CD8-positive, alpha-beta memory T cell (primary cell): ENCODE measurements around the gene PEX14. TPM values are rescaled to one million over a fixed set of nuclear protein-coding genes. Genes with fewer than 3 reads are reported as not detected.

Experiments used
- CTCF ChIA-PET: fragments of 350-600 bp; sonication (Branson Sonifier 250); formaldehyde crosslinking; loops from one replicate; lab custom pipeline; 2021; ENCODE audit warnings: antibody characterized with exemption; lab: Charles Lee
- POLR2A ChIA-PET: fragments of 350-600 bp; sonication (Branson Sonifier 250); formaldehyde crosslinking; loops from one replicate; lab custom pipeline; 2021; ENCODE audit warnings: antibody characterized with exemption; lab: Charles Lee
- DNase-seq, 5 donors: peaks; one replicate each; pipeline versions ENCODE4 v3.0.0 to v3.0.0-alpha.2; 2020 to 2022; ENCODE audit warnings: mixed read lengths in 1 of 5
- H3K27ac ChIP-seq: one replicate; pipeline ENCODE4 v1.7.0; 2013; ENCODE audit warnings: low read depth, mild to moderate bottlenecking, low read length, moderate library complexity
- H3K27me3 ChIP-seq: 2 replicates; pipeline ENCODE4 v1.7.0; 2013; ENCODE audit warnings: low read length, mild to moderate bottlenecking; ENCODE audit not compliant: insufficient read depth, poor library complexity, severe bottlenecking
- H3K36me3 ChIP-seq: 2 replicates; pipeline ENCODE4 v1.7.0; 2013; ENCODE audit warnings: mild to moderate bottlenecking, low read length, moderate library complexity; ENCODE audit not compliant: insufficient read depth
- H3K4me1 ChIP-seq: 2 replicates; pipeline ENCODE4 v1.7.0; 2013; ENCODE audit warnings: mild to moderate bottlenecking, low read length, moderate library complexity; ENCODE audit not compliant: insufficient read depth
- H3K4me3 ChIP-seq: 2 replicates; pipeline ENCODE4 v1.7.0; 2013; ENCODE audit warnings: mild to moderate bottlenecking, low read length
- H3K9me3 ChIP-seq: 2 replicates; pipeline ENCODE4 v1.7.0; 2013; ENCODE audit warnings: mild to moderate bottlenecking, low read length
- H3K27ac Mint-ChIP-seq, 8 donors: one replicate each; pipeline ENCODE4 v1.8.0; 2020 to 2021; ENCODE audit warnings: mixed read lengths in 8 of 8, mild to moderate bottlenecking in 6 of 8, inconsistent platforms in 3 of 8, moderate library complexity in 3 of 8
- H3K27me3 Mint-ChIP-seq, 2 donors: one replicate each; pipeline ENCODE4 v1.8.0; 2020 to 2021; ENCODE audit warnings: mixed read lengths in 2 of 2, mild to moderate bottlenecking in 1 of 2, moderate library complexity in 1 of 2
- H3K36me3 Mint-ChIP-seq, 3 donors: one replicate each; pipeline ENCODE4 v1.8.0; 2020 to 2021; ENCODE audit warnings: mixed read lengths in 3 of 3, inconsistent platforms in 1 of 3, mild to moderate bottlenecking in 1 of 3
- H3K4me1 Mint-ChIP-seq, 3 donors: one replicate each; pipeline ENCODE4 v1.8.0; 2020 to 2021; ENCODE audit warnings: mixed read lengths in 3 of 3, inconsistent platforms in 1 of 3, mild to moderate bottlenecking in 1 of 3
- H3K4me3 Mint-ChIP-seq, 7 donors: one replicate each; pipeline ENCODE4 v1.8.0; 2020 to 2021; ENCODE audit warnings: mixed read lengths in 7 of 7, mild to moderate bottlenecking in 6 of 7, moderate library complexity in 4 of 7, inconsistent platforms in 2 of 7
- H3K9me3 Mint-ChIP-seq, 5 donors: one replicate each; pipeline ENCODE4 v1.8.0; 2020 to 2022; ENCODE audit warnings: mixed read lengths in 5 of 5, mild to moderate bottlenecking in 3 of 5, moderate library complexity in 2 of 5, inconsistent platforms in 1 of 5
- polyA plus RNA-seq: library from polyadenylated mRNA; unstranded; fragments of 300-500 nt; fragmentation: Illumina TruSeq; gene quantifications from one replicate; pipeline ENCODE4 v1.2.3, GENCODE V29; 2021
- total RNA-seq, 2 experiments: library from RNA; stranded (reverse); gene quantifications; one replicate each; pipeline ENCODE4 v1.2.3, GENCODE V29; 2021

Gene PEX14
- total and polyA plus RNA-seq, 3 experiments from 2014 or later, result 5.1 to 22.2 (median 18.2) TPM

GRCh38 chr1:10602936-10603335, 128.2 kb downstream of the PEX14 start:
- Mint-ChIP-seq H3K4me1 (peaks cover 0 to 1% (median 0%) of the 10 kb centered on the region in 3 donors), H3K36me3 (peaks cover 0 to 54% (median 23%) of the 10 kb centered on the region in 3 donors), H3K27ac (peak overlapping the region in 1 of 8 donors; percentile 24), H3K9me3 (no peaks in the 10 kb centered on the region), H3K27me3 (peaks cover 0 to 2% of the 10 kb centered on the region in 2 donors), H3K4me3 (no peak overlapping the region)
- Histone ChIP-seq H3K4me1 (no peaks in the 10 kb centered on the region), H3K27ac (no peak overlapping the region), H3K4me3 (no peak overlapping the region), H3K36me3 (no peaks in the 10 kb centered on the region), H3K9me3 (no peaks in the 10 kb centered on the region), H3K27me3 (no peaks in the 10 kb centered on the region)
- DNase-seq, result no peak
- CTCF ChIA-PET, result no interaction called here
- POLR2A ChIA-PET, result no interaction called here

GRCh38 chr1:10604966-10605365, 130.2 kb downstream of the PEX14 start:
- Histone ChIP-seq H3K9me3 (no peaks in the 10 kb centered on the region), H3K4me3 (no peak overlapping the region), H3K4me1 (no peaks in the 10 kb centered on the region), H3K27ac (no peak overlapping the region), H3K36me3 (no peaks in the 10 kb centered on the region), H3K27me3 (no peaks in the 10 kb centered on the region)
- peaks cover 0 to 1% (median 0%) of the 10 kb centered on the region in 3 donors for H3K4me1 Mint-ChIP-seq
- DNase-seq, result no peak
- POLR2A ChIA-PET, result no interaction called here
- CTCF ChIA-PET, result no interaction called here
- peaks cover 0 to 42% (median 20%) of the 10 kb centered on the region in 3 donors for H3K36me3 Mint-ChIP-seq
- H3K4me3 Mint-ChIP-seq, result no peak overlapping the region
- H3K27me3 Mint-ChIP-seq, result peaks cover 0 to 2% of the 10 kb centered on the region in 2 donors
- peak overlapping the region in 1 of 8 donors; percentile 60 for H3K27ac Mint-ChIP-seq
- H3K9me3 Mint-ChIP-seq, result no peaks in the 10 kb centered on the region

- Histone ChIP-seq H3K4me3 (no peak overlapping the region), H3K9me3 (no peaks in the 10 kb centered on the region), H3K27me3 (no peaks in the 10 kb centered on the region), H3K27ac (no peak overlapping the region), H3K36me3 (no peaks in the 10 kb centered on the region), H3K4me1 (no peaks in the 10 kb centered on the region)
- peaks cover 0 to 40% (median 20%) of the 10 kb centered on the region in 3 donors for H3K36me3 Mint-ChIP-seq
- no peak for DNase-seq
- no peak overlapping the region for H3K4me3 Mint-ChIP-seq
- peak overlapping the region in 2 of 8 donors; percentile 14 to 43 for H3K27ac Mint-ChIP-seq
- ChIA-PET POLR2A (no interaction called here), CTCF (no interaction called here)
- H3K27me3 Mint-ChIP-seq, result peaks cover 0 to 2% of the 10 kb centered on the region in 2 donors
- H3K9me3 Mint-ChIP-seq, result no peaks in the 10 kb centered on the region
- H3K4me1 Mint-ChIP-seq, result peaks cover 0 to 1% (median 0%) of the 10 kb centered on the region in 3 donors
Observed at GRCh38 chr1:10606064-10606463, 131.3 kb downstream of the PEX14 start.

GRCh38 chr1:10607228-10607627, 132.5 kb downstream of the PEX14 start:
- H3K27me3 Mint-ChIP-seq, result peaks cover 0 to 2% of the 10 kb centered on the region in 2 donors
- Histone ChIP-seq H3K4me1 (no peaks in the 10 kb centered on the region), H3K9me3 (no peaks in the 10 kb centered on the region), H3K36me3 (no peaks in the 10 kb centered on the region), H3K4me3 (no peak overlapping the region), H3K27ac (no peak overlapping the region), H3K27me3 (no peaks in the 10 kb centered on the region)
- no peak for DNase-seq
- ChIA-PET CTCF (no interaction called here), POLR2A (no interaction called here)
- no peaks in the 10 kb centered on the region for H3K9me3 Mint-ChIP-seq
- no peak overlapping the region for H3K4me3 Mint-ChIP-seq
- H3K4me1 Mint-ChIP-seq, result peaks cover 0 to 1% (median 0%) of the 10 kb centered on the region in 3 donors
- H3K27ac Mint-ChIP-seq, result peak overlapping the region in 1 of 8 donors; percentile 6
- peaks cover 0 to 33% (median 16%) of the 10 kb centered on the region in 3 donors for H3K36me3 Mint-ChIP-seq

GRCh38 chr1:10608690-10609089, 133.9 kb downstream of the PEX14 start:
- ChIA-PET POLR2A (interaction anchor here (0.6 kb wide), 2 partner anchors 84 to 99 kb away, joined by 4 to 5 read pairs; no protein-coding TSS in a partner anchor), CTCF (no interaction called here)
- H3K9me3 ChIP-seq, result no peaks in the 10 kb centered on the region
- no peak for DNase-seq
- H3K36me3 ChIP-seq, result no peaks in the 10 kb centered on the region
- Mint-ChIP-seq H3K4me3 (no peak overlapping the region), H3K27me3 (peaks cover 0 to 2% of the 10 kb centered on the region in 2 donors), H3K36me3 (peaks cover 0 to 29% (median 10%) of the 10 kb centered on the region in 3 donors), H3K4me1 (peaks cover 0 to 1% (median 0%) of the 10 kb centered on the region in 3 donors), H3K9me3 (no peaks in the 10 kb centered on the region), H3K27ac (peak overlapping the region in 1 of 8 donors; percentile 9)
- no peak overlapping the region for H3K27ac ChIP-seq
- no peaks in the 10 kb centered on the region for H3K4me1 ChIP-seq
- H3K27me3 ChIP-seq, result no peaks in the 10 kb centered on the region
- H3K4me3 ChIP-seq, result no peak overlapping the region

- Histone ChIP-seq H3K4me1 (no peaks in the 10 kb centered on the region), H3K27ac (no peak overlapping the region), H3K4me3 (no peak overlapping the region), H3K27me3 (no peaks in the 10 kb centered on the region), H3K36me3 (no peaks in the 10 kb centered on the region), H3K9me3 (no peaks in the 10 kb centered on the region)
- H3K27me3 Mint-ChIP-seq, result no peaks in the 10 kb centered on the region
- POLR2A ChIA-PET, result no interaction called here
- CTCF ChIA-PET, result no interaction called here
- no peak overlapping the region for H3K27ac Mint-ChIP-seq
- no peak for DNase-seq
- H3K4me3 Mint-ChIP-seq, result no peak overlapping the region
- H3K4me1 Mint-ChIP-seq, result no peaks in the 10 kb centered on the region
- H3K9me3 Mint-ChIP-seq, result no peaks in the 10 kb centered on the region
- peaks cover 0 to 31% (median 12%) of the 10 kb centered on the region in 3 donors for H3K36me3 Mint-ChIP-seq
Observed at GRCh38 chr1:10610901-10611600, 136.3 kb downstream of the PEX14 start.

GRCh38 chr1:10612436-10613160, 137.8 kb downstream of the PEX14 start:
- Mint-ChIP-seq H3K4me1 (no peaks in the 10 kb centered on the region), H3K27ac (peak overlapping the region in 2 of 8 donors; percentile 47 to 61), H3K4me3 (no peak overlapping the region), H3K9me3 (no peaks in the 10 kb centered on the region), H3K36me3 (peaks cover 0 to 38% (median 12%) of the 10 kb centered on the region in 3 donors), H3K27me3 (no peaks in the 10 kb centered on the region)
- Histone ChIP-seq H3K27ac (no peak overlapping the region), H3K36me3 (no peaks in the 10 kb centered on the region), H3K4me1 (no peaks in the 10 kb centered on the region), H3K9me3 (no peaks in the 10 kb centered on the region), H3K27me3 (no peaks in the 10 kb centered on the region), H3K4me3 (no peak overlapping the region)
- no peak for DNase-seq
- ChIA-PET CTCF (no interaction called here), POLR2A (interaction anchor here (0.9 kb wide), 1 partner anchor 12 kb away, joined by 3 read pairs; no protein-coding TSS in a partner anchor)

- H3K36me3 ChIP-seq, result no peaks in the 10 kb centered on the region
- DNase-seq, result no peak
- no peaks in the 10 kb centered on the region for H3K27me3 ChIP-seq
- POLR2A ChIA-PET, result interaction anchor here (0.9 kb wide), 1 partner anchor 11 kb away, joined by 3 read pairs; no protein-coding TSS in a partner anchor
- H3K9me3 ChIP-seq, result no peaks in the 10 kb centered on the region
- Mint-ChIP-seq H3K27me3 (no peaks in the 10 kb centered on the region), H3K27ac (no peak overlapping the region), H3K4me3 (no peak overlapping the region), H3K9me3 (no peaks in the 10 kb centered on the region), H3K4me1 (no peaks in the 10 kb centered on the region), H3K36me3 (peaks cover 0 to 41% (median 12%) of the 10 kb centered on the region in 3 donors)
- CTCF ChIA-PET, result no interaction called here
- no peak overlapping the region for H3K4me3 ChIP-seq
- H3K4me1 ChIP-seq, result no peaks in the 10 kb centered on the region
- no peak overlapping the region for H3K27ac ChIP-seq
Observed at GRCh38 chr1:10613340-10613739, 138.6 kb downstream of the PEX14 start.
